Measurements from ENCODE around the gene NTN3.

NTN3 gene

DNA sequence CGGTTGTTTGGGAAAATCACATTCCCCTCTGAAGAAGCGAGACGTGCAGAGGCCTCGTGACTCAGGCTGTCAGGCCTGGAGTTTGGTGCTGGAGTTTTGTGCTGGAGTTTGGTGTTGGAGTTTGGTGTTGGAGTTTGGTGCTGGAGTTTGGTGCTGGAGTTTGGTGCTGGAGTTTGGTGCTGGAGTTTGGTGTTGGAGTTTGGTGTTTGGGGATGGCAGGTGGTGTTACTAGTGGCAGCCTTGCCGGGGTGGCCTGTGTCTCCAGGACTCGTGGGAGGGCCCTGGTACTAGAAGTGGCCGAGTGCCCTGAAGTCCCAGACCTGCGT, 16.4 kb downstream of the NTN3 start:
- H3K27me3 ChIP-seq (ENCODE audit: control insufficient read depth in 2 of 2, insufficient read depth in 2 of 2, low read length in 2 of 2), result no peaks in the 10 kb centered on the region
- no peaks in the 10 kb centered on the region for H3K36me3 ChIP-seq (ENCODE audit: control insufficient read depth in 2 of 2, insufficient read depth in 2 of 2, low read length in 2 of 2)
- no peak overlapping the region for H3K9ac ChIP-seq (ENCODE audit: low read depth in 1 of 2, low read length in 2 of 2)
- no peak overlapping the region for H3K4me3 ChIP-seq (ENCODE audit: low read length in 2 of 2)
- no peaks in the 10 kb centered on the region for H3K9me3 ChIP-seq (ENCODE audit: control insufficient read depth in 2 of 2, low read length in 2 of 2)
- H3K27ac ChIP-seq (ENCODE audit: low read depth in 2 of 2, low read length in 2 of 2), result no peak overlapping the region
- peaks cover 14 to 19% of the 10 kb centered on the region in 2 donors for H3K4me1 ChIP-seq (ENCODE audit: control insufficient read depth in 2 of 2, insufficient read depth in 2 of 2, low read length in 2 of 2)

DNA sequence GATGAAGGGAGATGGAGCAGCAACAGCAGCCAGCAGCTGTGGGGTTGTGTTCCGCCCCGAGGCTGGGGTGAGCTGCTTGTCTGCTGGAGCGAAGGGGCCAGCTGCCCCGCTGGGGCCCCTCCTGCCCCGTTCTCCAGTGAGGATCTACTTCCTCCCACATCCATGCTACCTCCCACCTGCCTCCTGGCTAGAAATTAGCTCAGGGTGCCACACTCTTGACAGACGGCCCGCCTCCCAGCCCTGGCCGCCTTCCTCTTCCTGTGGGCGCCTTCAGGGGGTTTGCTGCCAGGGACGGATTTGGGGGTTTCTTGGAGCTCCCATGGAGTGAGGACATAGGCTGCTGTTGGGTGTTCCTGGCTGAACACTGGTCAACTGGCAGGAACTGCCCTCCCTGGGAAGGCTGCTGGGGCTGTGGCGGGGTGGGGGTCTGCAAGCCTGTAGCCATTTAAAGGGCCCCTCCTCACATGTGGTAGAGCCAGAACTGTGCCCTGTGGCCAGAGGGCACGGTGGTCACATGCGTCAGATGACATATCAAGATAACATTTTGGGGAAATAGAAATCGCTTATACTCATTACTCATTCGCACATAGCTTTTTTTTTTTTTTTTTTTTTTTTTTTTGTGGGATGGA, 16.9 kb downstream of the NTN3 start:
- no peak overlapping the region for H3K9ac ChIP-seq (ENCODE audit: low read depth in 1 of 2, low read length in 2 of 2)
- H3K36me3 ChIP-seq (ENCODE audit: control insufficient read depth in 2 of 2, insufficient read depth in 2 of 2, low read length in 2 of 2), result no peaks in the 10 kb centered on the region
- no peaks in the 10 kb centered on the region for H3K9me3 ChIP-seq (ENCODE audit: control insufficient read depth in 2 of 2, low read length in 2 of 2)
- no peaks in the 10 kb centered on the region for H3K27me3 ChIP-seq (ENCODE audit: control insufficient read depth in 2 of 2, insufficient read depth in 2 of 2, low read length in 2 of 2)
- H3K4me3 ChIP-seq (ENCODE audit: low read length in 2 of 2), result no peak overlapping the region
- peaks cover 13 to 15% of the 10 kb centered on the region in 2 donors for H3K4me1 ChIP-seq (ENCODE audit: control insufficient read depth in 2 of 2, insufficient read depth in 2 of 2, low read length in 2 of 2)
- H3K27ac ChIP-seq (ENCODE audit: low read depth in 2 of 2, low read length in 2 of 2), result no peak overlapping the region

DNA sequence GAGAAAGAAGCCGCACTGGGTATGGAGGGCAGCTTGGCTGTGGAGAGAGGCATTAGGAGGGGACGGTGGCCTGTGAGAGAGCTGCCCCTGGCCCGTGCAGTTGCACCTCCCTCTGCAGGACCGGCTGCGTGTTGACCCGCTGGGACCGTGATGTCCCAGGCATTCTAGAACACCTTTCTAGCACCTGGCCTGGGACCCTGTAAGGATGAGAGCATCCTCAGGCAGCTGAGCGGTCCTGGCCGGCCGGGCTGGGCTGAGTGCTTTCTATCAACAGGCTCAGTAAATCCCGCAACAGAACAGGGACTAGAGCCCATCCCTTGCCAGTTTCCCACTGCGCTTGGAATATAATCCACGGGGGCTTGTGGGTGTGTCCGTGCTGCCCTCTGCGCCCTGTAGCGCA, 18.5 kb downstream of the NTN3 start:
- no peak overlapping the region for H3K27ac ChIP-seq (ENCODE audit: low read depth in 2 of 2, low read length in 2 of 2)
- H3K27me3 ChIP-seq (ENCODE audit: control insufficient read depth in 2 of 2, insufficient read depth in 2 of 2, low read length in 2 of 2), result no peaks in the 10 kb centered on the region
- H3K4me1 ChIP-seq (ENCODE audit: control insufficient read depth in 2 of 2, insufficient read depth in 2 of 2, low read length in 2 of 2), result peaks cover 12 to 15% of the 10 kb centered on the region in 2 donors
- no peak overlapping the region for H3K4me3 ChIP-seq (ENCODE audit: low read length in 2 of 2)
- H3K9ac ChIP-seq (ENCODE audit: low read depth in 1 of 2, low read length in 2 of 2), result no peak overlapping the region
- H3K36me3 ChIP-seq (ENCODE audit: control insufficient read depth in 2 of 2, insufficient read depth in 2 of 2, low read length in 2 of 2), result peaks cover 0 to 2% of the 10 kb centered on the region in 2 donors
- H3K9me3 ChIP-seq (ENCODE audit: control insufficient read depth in 2 of 2, low read length in 2 of 2), result no peaks in the 10 kb centered on the region

DNA sequence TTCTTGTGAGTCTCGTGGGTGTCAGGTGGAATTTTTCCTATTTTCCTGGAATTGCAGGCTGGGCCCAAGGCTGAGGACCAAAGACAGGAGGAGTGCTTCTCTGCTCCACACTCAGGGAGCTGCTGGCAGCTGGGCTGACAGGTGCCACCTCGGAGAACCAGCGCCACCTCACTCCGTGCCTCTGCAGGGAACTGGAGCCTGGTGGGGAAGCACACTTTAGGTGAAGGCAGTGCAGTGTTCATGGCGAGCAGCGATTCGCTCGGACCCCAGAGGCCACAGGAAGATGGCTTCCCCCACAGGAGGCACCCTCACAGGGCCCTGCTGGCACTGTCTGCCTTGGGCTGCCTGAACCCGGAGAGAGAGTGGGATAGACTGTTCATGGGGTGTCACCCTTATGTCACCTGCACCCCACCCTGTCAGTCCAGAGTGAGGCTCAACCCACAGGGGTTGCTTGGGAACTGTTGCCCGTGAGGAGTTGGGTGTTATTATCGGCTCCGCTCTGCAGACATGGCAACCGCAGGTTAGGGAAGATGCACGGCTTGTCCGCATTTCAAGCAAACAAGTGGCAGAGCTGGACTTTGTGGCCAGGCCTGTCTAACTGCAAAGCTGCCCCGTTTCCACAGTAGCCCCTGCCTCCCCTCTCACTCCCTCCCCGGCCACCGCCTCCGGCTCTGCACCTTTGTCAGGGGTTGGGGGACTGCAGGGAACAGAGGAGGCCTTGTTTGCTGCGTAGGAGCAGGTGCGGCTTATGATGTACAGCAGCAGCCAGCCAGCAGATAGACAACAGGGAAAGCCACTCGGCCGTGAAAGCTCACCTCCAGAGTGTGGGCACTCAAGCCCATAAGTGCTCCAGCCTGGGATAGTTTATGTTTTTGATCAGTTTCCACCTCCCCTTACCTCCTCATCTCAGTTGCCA, 19.4 kb downstream of the NTN3 start:
- peaks cover 0 to 2% of the 10 kb centered on the region in 2 donors for H3K36me3 ChIP-seq (ENCODE audit: control insufficient read depth in 2 of 2, insufficient read depth in 2 of 2, low read length in 2 of 2)
- H3K9ac ChIP-seq (ENCODE audit: low read depth in 1 of 2, low read length in 2 of 2), result no peak overlapping the region
- peaks cover 12 to 15% of the 10 kb centered on the region in 2 donors for H3K4me1 ChIP-seq (ENCODE audit: control insufficient read depth in 2 of 2, insufficient read depth in 2 of 2, low read length in 2 of 2)
- H3K4me3 ChIP-seq (ENCODE audit: low read length in 2 of 2), result no peak overlapping the region
- H3K9me3 ChIP-seq (ENCODE audit: control insufficient read depth in 2 of 2, low read length in 2 of 2), result no peaks in the 10 kb centered on the region
- no peaks in the 10 kb centered on the region for H3K27me3 ChIP-seq (ENCODE audit: control insufficient read depth in 2 of 2, insufficient read depth in 2 of 2, low read length in 2 of 2)
- H3K27ac ChIP-seq (ENCODE audit: low read depth in 2 of 2, low read length in 2 of 2), result no peak overlapping the region

DNA sequence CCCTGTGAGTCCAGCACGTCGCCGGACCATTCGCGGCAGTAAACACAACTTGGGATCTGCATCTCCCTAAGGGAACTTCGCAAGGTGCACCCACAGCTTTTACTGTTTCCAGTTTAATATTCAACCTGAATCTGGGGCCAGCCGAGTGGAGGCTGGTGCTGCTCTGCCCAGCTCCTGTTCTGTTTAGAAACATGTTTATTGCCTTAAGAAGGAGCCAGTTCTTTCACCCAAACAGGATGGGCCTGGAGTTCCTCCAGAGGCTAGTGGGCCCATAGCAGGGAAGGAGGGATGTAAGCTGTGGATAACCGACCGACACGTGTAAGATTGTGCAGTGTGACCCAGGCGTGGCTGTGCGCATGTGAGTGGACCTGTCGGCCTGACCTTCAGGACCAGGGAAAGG, 21.2 kb downstream of the NTN3 start:
- no peaks in the 10 kb centered on the region for H3K9me3 ChIP-seq (ENCODE audit: control insufficient read depth in 2 of 2, low read length in 2 of 2)
- H3K27me3 ChIP-seq (ENCODE audit: control insufficient read depth in 2 of 2, insufficient read depth in 2 of 2, low read length in 2 of 2), result no peaks in the 10 kb centered on the region
- peaks cover 6 to 14% of the 10 kb centered on the region in 2 donors for H3K36me3 ChIP-seq (ENCODE audit: control insufficient read depth in 2 of 2, insufficient read depth in 2 of 2, low read length in 2 of 2)
- no peak overlapping the region for H3K4me3 ChIP-seq (ENCODE audit: low read length in 2 of 2)
- H3K27ac ChIP-seq (ENCODE audit: low read depth in 2 of 2, low read length in 2 of 2), result no peak overlapping the region
- peak overlapping the region; percentile 24 to 42 for H3K9ac ChIP-seq (ENCODE audit: low read depth in 1 of 2, low read length in 2 of 2)
- H3K4me1 ChIP-seq (ENCODE audit: control insufficient read depth in 2 of 2, insufficient read depth in 2 of 2, low read length in 2 of 2), result peaks cover 7 to 9% of the 10 kb centered on the region in 2 donors

- Histone ChIP-seq H3K4me1 (ENCODE audit: control insufficient read depth in 2 of 2, insufficient read depth in 2 of 2, low read length in 2 of 2) (peaks cover 3 to 11% of the 10 kb centered on the region in 2 donors), H3K9ac (ENCODE audit: low read depth in 1 of 2, low read length in 2 of 2) (no peak overlapping the region), H3K27me3 (ENCODE audit: control insufficient read depth in 2 of 2, insufficient read depth in 2 of 2, low read length in 2 of 2) (no peaks in the 10 kb centered on the region), H3K36me3 (ENCODE audit: control insufficient read depth in 2 of 2, insufficient read depth in 2 of 2, low read length in 2 of 2) (peaks cover 6 to 14% of the 10 kb centered on the region in 2 donors), H3K27ac (ENCODE audit: low read depth in 2 of 2, low read length in 2 of 2) (no peak overlapping the region), H3K4me3 (ENCODE audit: low read length in 2 of 2) (no peak overlapping the region), H3K9me3 (ENCODE audit: control insufficient read depth in 2 of 2, low read length in 2 of 2) (no peaks in the 10 kb centered on the region)
Observed at GRCh38 chr16:2493605-2494004, 22.5 kb downstream of the NTN3 start.

DNA sequence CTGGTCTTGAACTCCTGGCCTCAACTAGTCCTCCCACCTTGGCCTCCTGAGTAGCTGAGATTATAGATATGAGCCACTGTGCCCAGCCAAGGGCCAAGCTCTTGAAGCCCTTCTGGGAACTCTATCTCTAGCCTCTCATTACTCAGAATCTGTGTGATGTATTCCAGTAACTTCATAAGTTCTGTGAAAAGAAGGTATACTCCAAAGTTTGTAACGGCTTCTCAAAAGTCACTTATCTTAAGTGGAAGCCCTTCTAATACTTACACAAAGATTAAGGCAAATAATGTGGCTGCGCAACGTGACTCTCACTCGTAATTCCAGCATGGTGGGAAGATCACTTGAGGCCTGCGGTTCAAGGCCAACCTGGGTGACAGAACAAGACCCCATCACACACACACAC, 23.5 kb downstream of the NTN3 start:
- Histone ChIP-seq H3K36me3 (ENCODE audit: control insufficient read depth in 2 of 2, insufficient read depth in 2 of 2, low read length in 2 of 2) (peaks cover 6 to 14% of the 10 kb centered on the region in 2 donors), H3K9ac (ENCODE audit: low read depth in 1 of 2, low read length in 2 of 2) (no peak overlapping the region), H3K9me3 (ENCODE audit: control insufficient read depth in 2 of 2, low read length in 2 of 2) (no peaks in the 10 kb centered on the region), H3K4me3 (ENCODE audit: low read length in 2 of 2) (no peak overlapping the region), H3K4me1 (ENCODE audit: control insufficient read depth in 2 of 2, insufficient read depth in 2 of 2, low read length in 2 of 2) (peaks cover 3 to 11% of the 10 kb centered on the region in 2 donors), H3K27me3 (ENCODE audit: control insufficient read depth in 2 of 2, insufficient read depth in 2 of 2, low read length in 2 of 2) (no peaks in the 10 kb centered on the region), H3K27ac (ENCODE audit: low read depth in 2 of 2, low read length in 2 of 2) (no peak overlapping the region)

GRCh38 chr16:2495041-2495440, 23.9 kb downstream of the NTN3 start:
- no peak overlapping the region for H3K4me3 ChIP-seq (ENCODE audit: low read length in 2 of 2)
- no peaks in the 10 kb centered on the region for H3K9me3 ChIP-seq (ENCODE audit: control insufficient read depth in 2 of 2, low read length in 2 of 2)
- H3K27ac ChIP-seq (ENCODE audit: low read depth in 2 of 2, low read length in 2 of 2), result no peak overlapping the region
- H3K9ac ChIP-seq (ENCODE audit: low read depth in 1 of 2, low read length in 2 of 2), result no peak overlapping the region
- no peaks in the 10 kb centered on the region for H3K27me3 ChIP-seq (ENCODE audit: control insufficient read depth in 2 of 2, insufficient read depth in 2 of 2, low read length in 2 of 2)
- peaks cover 3 to 11% of the 10 kb centered on the region in 2 donors for H3K4me1 ChIP-seq (ENCODE audit: control insufficient read depth in 2 of 2, insufficient read depth in 2 of 2, low read length in 2 of 2)
- peaks cover 6 to 14% of the 10 kb centered on the region in 2 donors for H3K36me3 ChIP-seq (ENCODE audit: control insufficient read depth in 2 of 2, insufficient read depth in 2 of 2, low read length in 2 of 2)

DNA sequence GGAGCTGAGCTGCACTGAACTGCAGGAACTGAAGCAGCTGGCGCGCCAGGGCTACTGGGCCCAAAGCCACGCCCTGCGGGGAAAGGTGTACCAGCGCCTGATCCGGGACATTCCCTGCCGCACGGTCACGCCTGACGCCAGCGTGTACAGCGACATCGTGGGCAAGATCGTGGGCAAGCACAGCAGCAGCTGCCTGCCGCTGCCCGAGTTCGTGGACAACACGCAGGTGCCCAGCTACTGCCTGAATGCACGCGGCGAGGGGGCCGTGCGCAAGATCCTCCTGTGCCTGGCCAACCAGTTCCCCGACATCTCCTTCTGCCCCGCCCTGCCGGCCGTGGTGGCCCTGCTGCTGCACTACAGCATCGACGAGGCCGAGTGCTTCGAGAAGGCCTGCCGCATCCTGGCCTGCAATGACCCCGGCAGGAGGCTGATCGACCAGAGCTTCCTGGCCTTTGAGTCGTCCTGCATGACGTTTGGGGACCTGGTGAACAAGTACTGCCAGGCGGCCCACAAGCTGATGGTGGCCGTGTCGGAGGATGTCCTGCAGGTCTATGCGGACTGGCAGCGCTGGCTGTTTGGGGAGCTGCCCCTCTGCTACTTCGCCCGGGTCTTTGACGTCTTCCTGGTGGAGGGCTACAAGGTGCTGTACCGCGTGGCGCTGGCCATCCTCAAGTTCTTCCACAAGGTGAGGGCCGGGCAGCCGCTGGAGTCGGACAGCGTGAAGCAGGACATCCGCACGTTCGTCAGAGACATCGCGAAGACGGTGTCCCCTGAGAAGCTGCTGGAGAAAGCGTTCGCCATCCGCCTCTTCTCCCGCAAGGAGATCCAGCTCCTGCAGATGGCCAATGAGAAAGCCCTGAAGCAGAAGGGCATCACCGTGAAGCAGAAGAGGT, 25.4 kb downstream of the NTN3 start:
- H3K36me3 ChIP-seq (ENCODE audit: control insufficient read depth in 2 of 2, insufficient read depth in 2 of 2, low read length in 2 of 2), result peaks cover 6 to 14% of the 10 kb centered on the region in 2 donors
- H3K9ac ChIP-seq (ENCODE audit: low read depth in 1 of 2, low read length in 2 of 2), result no peak overlapping the region
- H3K9me3 ChIP-seq (ENCODE audit: control insufficient read depth in 2 of 2, low read length in 2 of 2), result no peaks in the 10 kb centered on the region
- H3K27ac ChIP-seq (ENCODE audit: low read depth in 2 of 2, low read length in 2 of 2), result no peak overlapping the region
- H3K4me3 ChIP-seq (ENCODE audit: low read length in 2 of 2), result no peak overlapping the region
- no peaks in the 10 kb centered on the region for H3K27me3 ChIP-seq (ENCODE audit: control insufficient read depth in 2 of 2, insufficient read depth in 2 of 2, low read length in 2 of 2)
- H3K4me1 ChIP-seq (ENCODE audit: control insufficient read depth in 2 of 2, insufficient read depth in 2 of 2, low read length in 2 of 2), result peaks cover 4 to 11% of the 10 kb centered on the region in 2 donors

Data from mucosa of rectum (tissue), 2 donors.